HCT116 (cell line): ENCODE measurements around the gene KLF2. TPM values are rescaled to one million over a fixed set of nuclear protein-coding genes. Genes with fewer than 3 reads are reported as not detected.

Source experiments
- ATAC-seq: fragments of 200-7000 bp; cut with Tn5 transposase; 2 replicates; pipeline ENCODE4 v1.9.1; 2020; ENCODE audit warnings: mild to moderate bottlenecking, moderate library complexity
- BruUV-seq: library from RNA; stranded (reverse); fragments of 400-500 nt; replicated peaks from 2 replicates; lab custom pipeline; 2021; lab: Mats Ljungman, UMichigan
- CTCF ChIA-PET: fragments of 300-600 bp; sonication (Branson Sonifier 250); formaldehyde crosslinking; loops from one replicate; lab custom pipeline; 2021; ENCODE audit warnings: antibody characterized with exemption; lab: Charles Lee
- POLR2A ChIA-PET: fragments of 300-600, 350-600 bp; sonication (Branson Sonifier 250); formaldehyde crosslinking; loops from one replicate; lab custom pipeline; 2021; ENCODE audit warnings: antibody characterized with exemption; lab: Charles Lee
- RAD21 ChIA-PET, 2 experiments: fragments of 300-600 bp; sonication (Branson Sonifier 250); formaldehyde crosslinking; loops; one replicate each; lab custom pipeline; 2023; ENCODE audit warnings: low total read pairs in 2 of 2; ENCODE audit not compliant: uncharacterized antibody in 2 of 2, unreplicated experiment in 2 of 2, low non-redundant PET in 1 of 2; lab: Charles Lee
- DNase-seq: peaks from one replicate; pipeline ENCODE4 v3.0.0-alpha.2; 2010; ENCODE audit warnings: low read depth, low spot score
- H2AFZ ChIP-seq: fragments of 200-600 bp; shearing (Covaris generic), sonication (generic); 2 replicates; pipeline ENCODE4 v1.6.1; 2017; ENCODE audit warnings: low read depth, mixed run types, mixed read lengths, antibody characterized with exemption, low read length; ENCODE audit not compliant: poor library complexity, severe bottlenecking
- H3K27ac ChIP-seq: 2 replicates; pipeline ENCODE4 v1.5.1; 2012; ENCODE audit warnings: low read depth, low read length
- H3K27me3 ChIP-seq: fragments of 200-600 bp; sonication (generic); 2 replicates; pipeline ENCODE4 v1.6.1; 2016; ENCODE audit warnings: mixed run types, low read length, mixed read lengths; ENCODE audit not compliant: insufficient read depth
- H3K36me3 ChIP-seq, 2 experiments: fragments of 200-500 bp in 1 of 2; fragments of 200-600 bp in 1 of 2; sonication (Bioruptor generic) in 1 of 2; sonication (generic) in 1 of 2; 2 replicates each; pipeline versions ENCODE4 v1.5.1 to v1.6.1; 2014 to 2016; ENCODE audit warnings: low read length in 2 of 2, inconsistent platforms in 1 of 2, mixed read lengths in 1 of 2, mixed run types in 1 of 2; ENCODE audit not compliant: insufficient read depth in 2 of 2, control insufficient read depth in 1 of 2
- H3K4me1 ChIP-seq, 2 experiments: fragments of 200-600 bp in 1 of 2; sonication (generic) in 1 of 2; 2 replicates each; pipeline versions ENCODE4 v1.5.1 to v1.6.1; 2012 to 2017; ENCODE audit warnings: low read length in 2 of 2, inconsistent platforms in 1 of 2, mild to moderate bottlenecking in 1 of 2, mixed read lengths in 1 of 2, mixed run types in 1 of 2, moderate library complexity in 1 of 2; ENCODE audit not compliant: insufficient read depth in 2 of 2, control insufficient read depth in 1 of 2
- H3K4me2 ChIP-seq: fragments of 200-600 bp; sonication (generic); 2 replicates; pipeline ENCODE4 v1.6.1; 2017; ENCODE audit warnings: mixed run types, low read length, mixed read lengths
- H3K4me3 ChIP-seq, 2 experiments: fragments of 200-600 bp in 1 of 2; sonication (generic) in 1 of 2; replicated peaks in 1 of 2; 2 replicates each; pipeline ENCODE4 v1.5.1; 2011 to 2016; ENCODE audit warnings: low read length in 2 of 2, control low read depth in 1 of 2, low read depth in 1 of 2, mild to moderate bottlenecking in 1 of 2, mixed read lengths in 1 of 2, mixed run types in 1 of 2
- H3K79me2 ChIP-seq: fragments of 200-600 bp; sonication (generic); 2 replicates; pipeline ENCODE4 v1.6.1; 2017; ENCODE audit warnings: mild to moderate bottlenecking, mixed run types, low read length, moderate library complexity, mixed read lengths; ENCODE audit not compliant: insufficient read depth
- H3K9ac ChIP-seq: fragments of 200-600 bp; sonication (generic); 2 replicates; pipeline ENCODE4 v1.6.1; 2016; ENCODE audit warnings: low read length, mixed read lengths
- H3K9me2 ChIP-seq: fragments of 200-600 bp; sonication (generic), shearing (Covaris generic); 2 replicates; pipeline ENCODE4 v1.6.1; 2017; ENCODE audit warnings: mixed run types, mild to moderate bottlenecking, moderate library complexity; ENCODE audit not compliant: insufficient read depth
- H3K9me3 ChIP-seq, 2 experiments: fragments of 200-500 bp in 1 of 2; fragments of 200-600 bp in 1 of 2; sonication (Bioruptor generic) in 1 of 2; sonication (generic) in 1 of 2; 2 replicates each; pipeline ENCODE4 v1.6.1; 2014 to 2017; ENCODE audit warnings: low read length in 2 of 2, mixed read lengths in 2 of 2, inconsistent platforms in 1 of 2, low read depth in 1 of 2, mild to moderate bottlenecking in 1 of 2, mixed run types in 1 of 2, moderate library complexity in 1 of 2; ENCODE audit not compliant: control insufficient read depth in 1 of 2, insufficient read depth in 1 of 2
- H4K20me1 ChIP-seq: fragments of 200-600 bp; sonication (generic), shearing (Covaris generic); 2 replicates; pipeline ENCODE4 v1.6.1; 2017; ENCODE audit warnings: mixed run types, mild to moderate bottlenecking, moderate library complexity; ENCODE audit not compliant: insufficient read depth
- CBX3 ChIP-seq: IDR thresholded peaks from 2 replicates; pipeline ENCODE4 v1.6.1; 2012; ENCODE audit warnings: low read depth
- EGR1 ChIP-seq: IDR thresholded peaks from 2 replicates; pipeline ENCODE4 v1.6.1; 2012; ENCODE audit warnings: low read depth
- EZH2phosphoT487 ChIP-seq: fragments of 200-600 bp; IDR thresholded peaks from 2 replicates; pipeline ENCODE4 v1.6.1; 2018; ENCODE audit warnings: antibody characterized with exemption, borderline replicate concordance
- FOSL1 ChIP-seq: IDR thresholded peaks from 2 replicates; pipeline ENCODE4 v1.6.1; 2012; ENCODE audit warnings: low read depth
- JUND ChIP-seq: IDR thresholded peaks from 2 replicates; pipeline ENCODE4 v1.6.1; 2012
- POLR2A ChIP-seq: IDR thresholded peaks from 2 replicates; pipeline ENCODE4 v1.7.0; 2011; ENCODE audit warnings: borderline replicate concordance; ENCODE audit not compliant: insufficient read depth, insufficient read length; ENCODE audit errors: extremely low read depth
- POLR2AphosphoS5 ChIP-seq: IDR thresholded peaks from 2 replicates; pipeline ENCODE4 v1.6.1; 2011; ENCODE audit warnings: mild to moderate bottlenecking, low read depth, low read length, moderate library complexity
- SIN3A ChIP-seq: IDR thresholded peaks from 2 replicates; pipeline ENCODE4 v1.6.1; 2012; ENCODE audit warnings: low read depth
- SP1 ChIP-seq: IDR thresholded peaks from 2 replicates; pipeline ENCODE4 v1.6.1; 2012; ENCODE audit warnings: low read depth
- YY1 ChIP-seq: IDR thresholded peaks from 2 replicates; pipeline ENCODE4 v1.6.1; 2011; ENCODE audit warnings: low read length, low read depth, moderate library complexity, mild to moderate bottlenecking; ENCODE audit not compliant: insufficient replicate concordance; ENCODE audit errors: extremely low read depth
- intact Hi-C: fragments of 100-400 bp; cut with micrococcal nuclease; formaldehyde crosslinking; loops from 2 replicates; pipeline ENCODE4 v1.10.0; 2022
- total RNA-seq: library from RNA; stranded (reverse); gene quantifications from one replicate; pipeline ENCODE4 v1.2.1, GENCODE V29; 2021; ENCODE audit not compliant: unreplicated experiment
- TF ChIP-seq, protein P1 (sequence below): IDR thresholded peaks from 2 replicates; pipeline ENCODE4 v1.6.1; 2012; ENCODE audit warnings: low read depth
- TF ChIP-seq, protein P2 (sequence below): IDR thresholded peaks from 2 replicates; pipeline ENCODE4 v1.6.1; 2011; ENCODE audit warnings: mild to moderate bottlenecking, low read length, moderate library complexity; ENCODE audit not compliant: insufficient replicate concordance; ENCODE audit errors: extremely low read depth
- TF ChIP-seq, protein P3 (sequence below): IDR thresholded peaks from 2 replicates; pipeline ENCODE4 v1.6.1; 2012
- TF ChIP-seq, protein P4 (sequence below): IDR thresholded peaks from 2 replicates; pipeline ENCODE4 v1.6.1; 2012

KLF2 gene
- total RNA-seq, 1 experiment from 2014 or later: 39.4 TPM

DNA sequence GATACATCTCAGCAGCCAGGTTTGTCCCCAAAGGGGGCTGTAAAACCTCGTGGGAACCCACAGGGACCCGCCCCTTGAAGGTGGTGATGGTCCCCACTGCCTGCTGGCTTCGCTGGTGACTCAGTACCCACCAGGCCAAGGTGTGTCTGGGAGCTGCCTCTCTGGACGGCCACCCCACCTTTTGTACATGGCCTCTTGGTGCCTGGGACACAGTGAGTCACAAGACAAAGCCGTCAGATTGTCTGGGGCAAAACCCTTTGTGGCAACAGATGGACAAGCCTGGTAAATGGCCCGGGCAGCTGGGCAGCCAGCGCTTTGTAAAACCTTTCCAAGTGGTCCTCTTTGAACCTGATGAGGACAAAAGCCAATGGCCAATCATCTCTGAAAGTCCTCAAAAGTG is 27.9 kb upstream of the KLF2 start (continued):
- TF ChIP-seq, protein P1, sequence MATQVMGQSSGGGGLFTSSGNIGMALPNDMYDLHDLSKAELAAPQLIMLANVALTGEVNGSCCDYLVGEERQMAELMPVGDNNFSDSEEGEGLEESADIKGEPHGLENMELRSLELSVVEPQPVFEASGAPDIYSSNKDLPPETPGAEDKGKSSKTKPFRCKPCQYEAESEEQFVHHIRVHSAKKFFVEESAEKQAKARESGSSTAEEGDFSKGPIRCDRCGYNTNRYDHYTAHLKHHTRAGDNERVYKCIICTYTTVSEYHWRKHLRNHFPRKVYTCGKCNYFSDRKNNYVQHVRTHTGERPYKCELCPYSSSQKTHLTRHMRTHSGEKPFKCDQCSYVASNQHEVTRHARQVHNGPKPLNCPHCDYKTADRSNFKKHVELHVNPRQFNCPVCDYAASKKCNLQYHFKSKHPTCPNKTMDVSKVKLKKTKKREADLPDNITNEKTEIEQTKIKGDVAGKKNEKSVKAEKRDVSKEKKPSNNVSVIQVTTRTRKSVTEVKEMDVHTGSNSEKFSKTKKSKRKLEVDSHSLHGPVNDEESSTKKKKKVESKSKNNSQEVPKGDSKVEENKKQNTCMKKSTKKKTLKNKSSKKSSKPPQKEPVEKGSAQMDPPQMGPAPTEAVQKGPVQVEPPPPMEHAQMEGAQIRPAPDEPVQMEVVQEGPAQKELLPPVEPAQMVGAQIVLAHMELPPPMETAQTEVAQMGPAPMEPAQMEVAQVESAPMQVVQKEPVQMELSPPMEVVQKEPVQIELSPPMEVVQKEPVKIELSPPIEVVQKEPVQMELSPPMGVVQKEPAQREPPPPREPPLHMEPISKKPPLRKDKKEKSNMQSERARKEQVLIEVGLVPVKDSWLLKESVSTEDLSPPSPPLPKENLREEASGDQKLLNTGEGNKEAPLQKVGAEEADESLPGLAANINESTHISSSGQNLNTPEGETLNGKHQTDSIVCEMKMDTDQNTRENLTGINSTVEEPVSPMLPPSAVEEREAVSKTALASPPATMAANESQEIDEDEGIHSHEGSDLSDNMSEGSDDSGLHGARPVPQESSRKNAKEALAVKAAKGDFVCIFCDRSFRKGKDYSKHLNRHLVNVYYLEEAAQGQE: no peak
- TF ChIP-seq FOSL1 (peak; percentile 76), SIN3A (no peak)

DNA sequence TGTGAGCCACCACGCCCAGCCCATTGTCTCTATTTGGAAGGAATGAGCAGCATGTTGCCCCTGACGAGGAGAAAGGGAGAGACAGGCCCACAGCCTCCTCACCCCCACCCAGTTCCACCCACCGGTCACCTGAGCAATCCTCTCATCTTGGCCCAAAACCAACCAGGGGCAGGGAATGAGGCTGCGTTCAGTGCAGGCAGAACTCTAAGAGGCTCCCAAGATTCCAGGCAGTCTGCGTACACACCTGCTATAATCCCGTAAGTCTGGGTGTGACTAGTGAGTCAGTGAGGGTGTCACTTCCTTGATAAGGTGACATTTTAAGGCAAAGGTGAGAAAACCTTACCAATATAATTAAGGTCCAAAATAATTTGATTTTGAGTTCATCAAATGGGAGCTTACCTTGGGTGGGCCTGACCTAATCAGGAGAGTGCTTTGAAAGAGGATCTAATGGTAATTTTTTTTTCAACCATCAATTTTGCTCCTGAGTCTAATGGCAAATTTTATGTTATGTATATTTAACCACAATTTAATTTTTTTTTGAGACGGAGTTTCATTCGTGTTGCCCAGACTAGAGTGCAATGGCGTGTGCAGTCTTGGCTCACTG is 26.9 kb upstream of the KLF2 start:
- Histone ChIP-seq H3K27ac (peak overlapping the region; percentile 45), H3K9me3 (no peaks in the 10 kb centered on the region), H3K9me2 (no peaks in the 10 kb centered on the region), H4K20me1 (no peaks in the 10 kb centered on the region), H3K27me3 (no peaks in the 10 kb centered on the region), H3K9ac (peak overlapping the region; percentile 39), H3K4me3 (peak overlapping the region in 1 of 2 experiments; percentile 18; a peak in 1 of 4 replicates), H3K36me3 (no peaks in the 10 kb centered on the region), H3K4me2 (peak overlapping the region; percentile 69), H2AFZ (no peak overlapping the region), H3K79me2 (no peaks in the 10 kb centered on the region), H3K4me1 (peaks cover 30 to 44% of the 10 kb centered on the region in 2 experiments)
- ATAC-seq (peak; percentile 74), DNase-seq (peak; percentile 89)
- no peak for TF ChIP-seq POLR2A
- TF ChIP-seq, protein P2, sequence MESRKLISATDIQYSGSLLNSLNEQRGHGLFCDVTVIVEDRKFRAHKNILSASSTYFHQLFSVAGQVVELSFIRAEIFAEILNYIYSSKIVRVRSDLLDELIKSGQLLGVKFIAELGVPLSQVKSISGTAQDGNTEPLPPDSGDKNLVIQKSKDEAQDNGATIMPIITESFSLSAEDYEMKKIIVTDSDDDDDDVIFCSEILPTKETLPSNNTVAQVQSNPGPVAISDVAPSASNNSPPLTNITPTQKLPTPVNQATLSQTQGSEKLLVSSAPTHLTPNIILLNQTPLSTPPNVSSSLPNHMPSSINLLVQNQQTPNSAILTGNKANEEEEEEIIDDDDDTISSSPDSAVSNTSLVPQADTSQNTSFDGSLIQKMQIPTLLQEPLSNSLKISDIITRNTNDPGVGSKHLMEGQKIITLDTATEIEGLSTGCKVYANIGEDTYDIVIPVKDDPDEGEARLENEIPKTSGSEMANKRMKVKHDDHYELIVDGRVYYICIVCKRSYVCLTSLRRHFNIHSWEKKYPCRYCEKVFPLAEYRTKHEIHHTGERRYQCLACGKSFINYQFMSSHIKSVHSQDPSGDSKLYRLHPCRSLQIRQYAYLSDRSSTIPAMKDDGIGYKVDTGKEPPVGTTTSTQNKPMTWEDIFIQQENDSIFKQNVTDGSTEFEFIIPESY: no peak
- peak; percentile 81 for TF ChIP-seq FOSL1
- peak; percentile 53 for TF ChIP-seq POLR2AphosphoS5
- TF ChIP-seq YY1: peak; percentile 77
- TF ChIP-seq, protein P3, sequence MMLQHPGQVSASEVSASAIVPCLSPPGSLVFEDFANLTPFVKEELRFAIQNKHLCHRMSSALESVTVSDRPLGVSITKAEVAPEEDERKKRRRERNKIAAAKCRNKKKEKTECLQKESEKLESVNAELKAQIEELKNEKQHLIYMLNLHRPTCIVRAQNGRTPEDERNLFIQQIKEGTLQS: no peak
- peak; percentile 57; the same call in 1 of the 2 replicates for TF ChIP-seq EGR1
- peak; percentile 90 for TF ChIP-seq SP1
- no peak for TF ChIP-seq EZH2phosphoT487
- peak; percentile 80 for TF ChIP-seq JUND
- peak; percentile 90 for TF ChIP-seq CBX3
- TF ChIP-seq, protein P4, sequence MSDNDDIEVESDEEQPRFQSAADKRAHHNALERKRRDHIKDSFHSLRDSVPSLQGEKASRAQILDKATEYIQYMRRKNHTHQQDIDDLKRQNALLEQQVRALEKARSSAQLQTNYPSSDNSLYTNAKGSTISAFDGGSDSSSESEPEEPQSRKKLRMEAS: peak; percentile 64
- CTCF ChIA-PET: no interaction called here
- POLR2A ChIA-PET: interaction anchor here (2.7 kb wide), 1 partner anchor 27 kb away, joined by 8 read pairs; the partner anchor contains the start of gene KLF2
- BruUV-seq: TSS peak; percentile 70
- RAD21 ChIA-PET: no interaction called here
- intact Hi-C loops: loop anchor here (1.0 kb wide), 1 partner anchor 27 kb away; the partner anchor contains the start of gene KLF2
